C4-2B (cell line): ENCODE data around the gene CCNG2.

ENCODE experiments used
- H3K27ac ChIP-seq: fragments of 450-650 bp; 2 replicates; pipeline ENCODE4 v1.5.1; 2017
- CTCF ChIP-seq: fragments of 450-650 bp; conservative IDR thresholded peaks from 2 replicates; pipeline ENCODE4 v1.5.1; 2017; ENCODE audit warnings: mild to moderate bottlenecking
- ZFX ChIP-seq: fragments of 450-650 bp; IDR thresholded peaks from 2 replicates; pipeline ENCODE4 v1.6.1; 2017

Gene CCNG2

GRCh38 chr4:77154761-77155499 lies 2.1 kb upstream of the CCNG2 start:
- no peak for TF ChIP-seq ZFX
- no peak for TF ChIP-seq CTCF
- H3K27ac ChIP-seq = no peak overlapping the region; the same call in 1 of the 2 replicates

GRCh38 chr4:77155631-77156452 lies 1.2 kb upstream of the CCNG2 start:
- TF ChIP-seq ZFX = no peak
- no peak for TF ChIP-seq CTCF
- H3K27ac ChIP-seq = peak overlapping the region; percentile 91

- peak overlapping the region; percentile 91 for H3K27ac ChIP-seq
- TF ChIP-seq CTCF (no peak), ZFX (no peak)
Measured at GRCh38 chr4:77156533-77156911, 485 bp upstream of the CCNG2 start.

GRCh38 chr4:77157859-77158486 lies 966 bp downstream of the CCNG2 start:
- peak overlapping the region; percentile 91 for H3K27ac ChIP-seq
- no peak for TF ChIP-seq CTCF
- no peak for TF ChIP-seq ZFX

GRCh38 chr4:77158487-77158861 lies 1.5 kb downstream of the CCNG2 start:
- peak overlapping the region; percentile 91 for H3K27ac ChIP-seq
- TF ChIP-seq CTCF (no peak), ZFX (no peak)

GRCh38 chr4:77159806-77160205 lies 2.8 kb downstream of the CCNG2 start:
- no peak overlapping the region for H3K27ac ChIP-seq
- no peak for TF ChIP-seq ZFX
- TF ChIP-seq CTCF = no peak

GRCh38 chr4:77163641-77164040 lies 6.6 kb downstream of the CCNG2 start:
- H3K27ac ChIP-seq = no peak overlapping the region
- TF ChIP-seq ZFX (no peak), CTCF (no peak)
